Body of pancreas (tissue), 4 donors: Measurements from ENCODE around the gene ANKUB1.

Experiments used
- CTCF ChIP-seq, 7 experiments: fragments of 450-650 bp in 4 of 7; fragments of 200-600 bp in 3 of 7; sonication (generic) in 3 of 7; IDR thresholded peaks; one replicate each; pipeline ENCODE4 v1.5.1; 2016 to 2019; ENCODE audit warnings: antibody characterized with exemption in 7 of 7
- POLR2A ChIP-seq, 3 donors: fragments of 450-650 bp; IDR thresholded peaks; one replicate each; pipeline ENCODE4 v1.6.1; 2016; ENCODE audit warnings: antibody characterized with exemption in 3 of 3, mild to moderate bottlenecking in 2 of 3

DNA sequence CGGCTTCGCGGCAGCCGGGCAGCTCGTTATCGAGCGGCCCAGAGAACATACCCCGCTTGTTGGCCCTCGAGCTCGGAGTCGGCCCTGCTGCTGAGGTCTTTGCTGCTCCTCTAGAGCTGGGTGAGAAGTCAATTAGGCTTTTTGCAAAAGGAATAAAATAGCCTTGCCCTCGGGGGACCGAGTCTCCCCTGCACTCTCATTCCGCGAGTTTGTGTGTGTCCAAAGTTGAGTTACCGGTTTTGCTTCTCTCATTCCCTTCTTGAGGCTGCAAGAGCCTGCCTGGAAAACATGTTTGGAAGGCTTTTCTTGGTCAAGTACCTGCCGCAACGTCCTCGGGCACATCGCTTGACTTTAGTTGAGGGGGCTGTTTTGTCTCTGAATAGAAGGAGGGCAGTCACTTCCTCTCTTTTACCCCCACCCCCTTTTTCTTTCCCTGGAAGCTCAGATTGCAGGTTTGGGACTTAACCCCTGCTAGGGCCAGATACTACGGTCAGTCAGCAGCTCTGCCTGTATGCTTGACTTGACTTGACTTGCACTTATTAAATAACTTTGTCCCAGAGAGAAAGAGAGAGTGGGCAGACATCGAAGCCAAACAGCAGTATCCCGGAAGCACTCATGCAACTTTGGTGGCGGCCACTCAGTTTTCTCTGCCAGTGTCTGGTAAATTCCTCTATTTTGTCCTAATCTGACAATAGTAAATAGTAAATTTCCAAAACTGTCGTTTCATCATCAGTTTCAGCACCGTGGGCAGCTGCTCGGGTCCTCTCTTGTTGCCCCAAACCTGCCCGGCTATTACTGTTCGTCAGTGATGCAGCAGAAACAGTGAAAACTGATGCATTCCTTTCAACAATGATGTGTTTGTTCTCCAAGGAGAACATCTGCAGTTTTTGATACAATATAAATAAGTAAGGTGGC is 21.3 kb upstream of the ANKUB1 start:
- TF ChIP-seq CTCF (IDR thresholded peaks at IDR 0.05), result no peak
- no peak for TF ChIP-seq POLR2A (IDR thresholded peaks at IDR 0.05)
